Mesangial cell (primary cell): Measurements from ENCODE around the gene SLC12A5. TPM values are rescaled to one million over a fixed set of nuclear protein-coding genes. Genes with fewer than 3 reads are reported as not detected.

ENCODE experiments used
- total RNA-seq: library from RNA; depleted of rRNA; stranded (reverse); fragments of >200 nt; gene quantifications from 2 replicates; pipeline ENCODE4 v1.2.3, GENCODE V29; 2015

Gene SLC12A5
- total RNA-seq = 2.1 and 3.2 TPM in 2 replicates

GRCh38 chr20:46028772-46029371, at the start of gene SLC12A5:
TSS of gene SLC12A5 (plus strand) at chr20:46029215. CDS start at chr20:46029345, 130 bp downstream.

GRCh38 chr20:46089417-46090388, 60.7 kb downstream of the SLC12A5 start, which contains the start of gene NCOA5:
TSS of gene NCOA5 (minus strand) at chr20:46089962. CDS start at chr20:46079424, 10,538 bp downstream.

Other genes with a start within 250 kb of the SLC12A5 start
- gene WFDC3, start 237.3 kb upstream of the SLC12A5 start, total RNA-seq = 1.1 TPM in 1 of 2 replicates, not detected in the other
- 24.7 and 36.3 TPM in 2 replicates for gene DNTTIP1, start 237.3 kb upstream of the SLC12A5 start, total RNA-seq
- 20.9 and 425 TPM in 2 replicates for gene UBE2C, start 216.6 kb upstream of the SLC12A5 start, total RNA-seq
- not detected in 2 replicates for gene TNNC2, start 201.9 kb upstream of the SLC12A5 start, total RNA-seq
- 31.1 and 40.7 TPM in 2 replicates for gene SNX21, start 195.4 kb upstream of the SLC12A5 start, total RNA-seq
- gene ACOT8, start 171.8 kb upstream of the SLC12A5 start, total RNA-seq = 36.0 and 46.5 TPM in 2 replicates
- 2.6 and 3.5 TPM in 2 replicates for gene ZSWIM3, start 171.6 kb upstream of the SLC12A5 start, total RNA-seq
- gene ZSWIM1, start 148.0 kb upstream of the SLC12A5 start, total RNA-seq = 14.7 and 17.7 TPM in 2 replicates
- gene SPATA25, start 141.6 kb upstream of the SLC12A5 start, total RNA-seq = 0.16 and 1.1 TPM in 2 replicates
- gene NEURL2, start 138.0 kb upstream of the SLC12A5 start, total RNA-seq = 2.8 and 9.5 TPM in 2 replicates
- 70.9 and 232 TPM in 2 replicates for gene CTSA, start 137.9 kb upstream of the SLC12A5 start, total RNA-seq
- 42.2 and 122 TPM in 2 replicates for gene PLTP, start 117.1 kb upstream of the SLC12A5 start, total RNA-seq
- gene PCIF1, start 94.5 kb upstream of the SLC12A5 start, total RNA-seq = 25.1 and 34.1 TPM in 2 replicates
- 16.1 and 18.0 TPM in 2 replicates for gene ZNF335, start 57.0 kb upstream of the SLC12A5 start, total RNA-seq
- 0.65 TPM in 1 of 2 replicates, not detected in the other for gene MMP9, start 20.3 kb upstream of the SLC12A5 start, total RNA-seq
- 16.5 and 21.5 TPM in 2 replicates for gene NCOA5, start 60.7 kb downstream of the SLC12A5 start, total RNA-seq
- 18.3 and 37.3 TPM in 2 replicates for gene CD40, start 89.1 kb downstream of the SLC12A5 start, total RNA-seq